Measurements from ENCODE around the gene SAMD14. TPM values are rescaled to one million over a fixed set of nuclear protein-coding genes. Genes with fewer than 3 reads are reported as not detected.

SAMD14 gene
- 3.3 and 9.7 TPM in 2 replicates for total RNA-seq

GRCh38 chr17:50129728-50130558 is at the start of gene SAMD14:
TSS of gene SAMD14 (minus strand) at chr17:50130160. CDS start at chr17:50124959, 5,201 bp downstream.

GRCh38 chr17:50165867-50166517 is 36.0 kb upstream of the SAMD14 start, which contains the start of gene SGCA:
TSS of gene SGCA (plus strand) at chr17:50166005. CDS start at chr17:50166041, 36 bp downstream.

GRCh38 chr17:50150354-50151040 is 20.5 kb upstream of the SAMD14 start, which contains the start of gene PPP1R9B:
TSS of gene PPP1R9B (minus strand) at chr17:50150677. CDS start at chr17:50150513, 164 bp downstream.

GRCh38 chr17:50094753-50095619 is 35.0 kb downstream of the SAMD14 start, which contains the start of gene PDK2:
TSS of gene PDK2 (plus strand) at chr17:50095351. CDS start at chr17:50095436, 85 bp downstream.

Other genes with a start within 250 kb of the SAMD14 start
- gene DLX4, start 161.0 kb downstream of the SAMD14 start, total RNA-seq: not detected in 2 replicates
- gene DLX3, start 134.9 kb downstream of the SAMD14 start, total RNA-seq: 0.07 TPM in 1 of 2 replicates, not detected in the other
- gene ITGA3, start 74.0 kb downstream of the SAMD14 start, total RNA-seq: 269 and 463 TPM in 2 replicates
- gene PDK2, start 34.8 kb downstream of the SAMD14 start, total RNA-seq: 24.3 and 31.7 TPM in 2 replicates
- 38.4 and 47.5 TPM in 2 replicates for gene PPP1R9B, start 20.5 kb upstream of the SAMD14 start, total RNA-seq
- 16.6 and 23.8 TPM in 2 replicates for gene SGCA, start 35.8 kb upstream of the SAMD14 start, total RNA-seq
- gene COL1A1, start 71.5 kb upstream of the SAMD14 start, total RNA-seq: 2,981 and 4,827 TPM in 2 replicates
- gene TMEM92, start 144.3 kb upstream of the SAMD14 start, total RNA-seq: 0.07 TPM in 1 of 2 replicates, not detected in the other
- 72.3 and 98.2 TPM in 2 replicates for gene XYLT2, start 216.0 kb upstream of the SAMD14 start, total RNA-seq
- 27.3 and 30.0 TPM in 2 replicates for gene MRPL27, start 243.0 kb upstream of the SAMD14 start, total RNA-seq
- gene EME1, start 243.1 kb upstream of the SAMD14 start, total RNA-seq: 2.0 and 4.0 TPM in 2 replicates